ENCODE data around the gene TEKTIP1. TPM values are rescaled to one million over a fixed set of nuclear protein-coding genes. Genes with fewer than 3 reads are reported as not detected.

TEKTIP1 gene
- total RNA-seq, 1 experiment from 2014 or later = 1.3 TPM

- H3K79me1 ChIP-seq (ENCODE audit: insufficient read depth, low read depth, low read length, poor library complexity, severe bottlenecking) = no peaks in the 10 kb centered on the region
- peak overlapping the region; percentile 19 for H3K4me2 ChIP-seq (ENCODE audit: insufficient read depth, insufficient read length, low read length)
Measured at GRCh38 chr19:3577723-3578344, 38.9 kb downstream of the TEKTIP1 start.

More at GRCh38 chr19:3577723-3578344, 38.9 kb downstream of the TEKTIP1 start:
- Histone ChIP-seq H3K56ac (ENCODE audit: insufficient read length, low read depth, low read length) (no peak overlapping the region), H4K20me1 (ENCODE audit: control insufficient read depth, insufficient read depth, insufficient read length) (no peaks in the 10 kb centered on the region), H4K5ac (ENCODE audit: insufficient read length, low read depth, low read length) (no peak overlapping the region), H3K23me2 (ENCODE audit: insufficient read length, low read depth, low read length, poor library complexity, severe bottlenecking) (peaks cover 13% of the 10 kb centered on the region), H3K23ac (ENCODE audit: insufficient read length, low read depth, low read length) (no peak overlapping the region), H3K4me1 (ENCODE audit: insufficient read depth, low read length) (no peaks in the 10 kb centered on the region), H2AK5ac (ENCODE audit: insufficient read length, low read length) (no peak overlapping the region), H4K8ac (replicated peaks; ENCODE audit: insufficient read length, low read depth, low read length) (no peak overlapping the region), H2BK5ac (ENCODE audit: insufficient read length, low read length) (no peak overlapping the region), H2BK15ac (ENCODE audit: low read depth, low read length) (no peak overlapping the region), H3K27ac (ENCODE audit: insufficient read length, low read depth, low read length) (no peak overlapping the region), H3K9me3 (ENCODE audit: control insufficient read depth, low read depth, low read length) (no peaks in the 10 kb centered on the region), H3K79me2 (ENCODE audit: insufficient read depth, low read length) (no peaks in the 10 kb centered on the region), H3K27me3 (ENCODE audit: insufficient read depth, low read length) (no peaks in the 10 kb centered on the region; the same call in 1 of the 2 replicates), H3T11ph (ENCODE audit: low read length) (no peak overlapping the region), H3K18ac (ENCODE audit: insufficient read length, low read depth, low read length) (no peak overlapping the region), H2BK20ac (ENCODE audit: low read depth, low read length, poor library complexity, severe bottlenecking) (no peak overlapping the region), H2AFZ (ENCODE audit: low read length) (no peak overlapping the region), H4K91ac (ENCODE audit: insufficient read length, low read depth, low read length) (no peak overlapping the region), H3K14ac (ENCODE audit: insufficient read depth, low read length) (no peak overlapping the region), H3K4ac (ENCODE audit: low read depth, low read length) (no peak overlapping the region), H2BK12ac (ENCODE audit: insufficient read length, low read depth, low read length) (no peak overlapping the region), H3K9ac (ENCODE audit: extremely low read depth, insufficient read length, low read length) (no peak overlapping the region), H2BK120ac (ENCODE audit: low read depth, low read length, poor library complexity, severe bottlenecking) (no peak overlapping the region)
- Mint-ChIP-seq H3K27me3 (ENCODE audit: low read depth) (peaks cover 27% of the 10 kb centered on the region), H3K27ac (peak overlapping the region in 1 of 3 experiments; percentile 89; a peak in 1 of 7 replicates), H3K4me1 (peaks cover 9 to 18% of the 10 kb centered on the region in 2 experiments), H3K9me3 (no peaks in the 10 kb centered on the region; a peak in 1 of 5 replicates), H3K36me3 (ENCODE audit: insufficient read depth in 1 of 3, low read depth in 3 of 3) (peaks cover 8 to 10% (median 9%) of the 10 kb centered on the region in 3 experiments), H3K4me3 (peak overlapping the region; percentile 73 to 74; a peak in 4 of 5 replicates)
- no peak for TF ChIP-seq CTCF (conservative IDR thresholded peaks at IDR 0.05)
- DNase-seq = peak; percentile 86
- WGBS (ENCODE audit: extremely low coverage, insufficient read length, low lambda C conversion rate) = no CpG with 5 or more reads among the region's 60 CpGs
